ENCODE measurements around the gene SFTA2. TPM values are rescaled to one million over a fixed set of nuclear protein-coding genes. Genes with fewer than 3 reads are reported as not detected.

SFTA2 gene
- total and polyA plus RNA-seq, 10 donors, result 0.08 to 2.6 (median 0.47) TPM; not detected in 7

GRCh38 chr6:30942338-30943060 is 10.5 kb upstream of the SFTA2 start:
- 17 to 24% (median 18%) methylated on average over 14 to 15 of the region's 15 CpGs for WGBS, 5 donors
- Histone ChIP-seq H3K27me3 (replicated peaks in 1 of 7) (peaks cover 0 to 67% (median 6%) of the 10 kb centered on the region in 7 donors), H3K36me3 (no peaks in the 10 kb centered on the region), H3K27ac (no peak overlapping the region), H3K9me3 (no peaks in the 10 kb centered on the region), H3K4me1 (no peaks in the 10 kb centered on the region), H3K4me3 (no peak overlapping the region)
- TF ChIP-seq CTCF (IDR thresholded peaks at IDR 0.05 in 8 of 11, conservative IDR thresholded peaks at IDR 0.05 in 3 of 11) (peak in 4 of 11 experiments; percentile 11 to 39 (median 27)), POLR2AphosphoS5 (IDR thresholded peaks at IDR 0.05) (no peak)
- intact Hi-C loops (cut with DNase I; ENCODE audit: low total_unique reads), result no loop called here
- DNase-seq, result no peak

- H3K4me1 ChIP-seq, result no peaks in the 10 kb centered on the region
- peaks cover 0 to 67% (median 6%) of the 10 kb centered on the region in 7 donors for H3K27me3 ChIP-seq (replicated peaks in 1 of 7)
- 67 to 79% (median 71%) methylated on average over 15 to 16 of the region's 16 CpGs for WGBS, 5 donors
- intact Hi-C loops (cut with DNase I; ENCODE audit: low total_unique reads), result no loop called here
- H3K27ac ChIP-seq, result no peak within 1 kb of the TSS
- H3K9me3 ChIP-seq, result no peaks in the 10 kb centered on the region
- no peak for TF ChIP-seq POLR2AphosphoS5 (IDR thresholded peaks at IDR 0.05)
- TF ChIP-seq CTCF (IDR thresholded peaks at IDR 0.05 in 8 of 11, conservative IDR thresholded peaks at IDR 0.05 in 3 of 11), result no peak
- TF ChIP-seq POLR2A (IDR thresholded peaks at IDR 0.05), result no peak
- no peak for DNase-seq
- H3K36me3 ChIP-seq, result no peaks in the 10 kb centered on the region
- H3K4me3 ChIP-seq, result no peak within 1 kb of the TSS
Observed at GRCh38 chr6:30940361-30940986, 8.5 kb upstream of the SFTA2 start, which contains the start of gene MUCL3. TSS of gene MUCL3 (plus strand) at chr6:30940973. CDS start at chr6:30941000, 27 bp downstream.

GRCh38 chr6:30939473-30939872 is 7.5 kb upstream of the SFTA2 start:
- Histone ChIP-seq H3K4me3 (no peak overlapping the region), H3K4me1 (no peaks in the 10 kb centered on the region), H3K36me3 (no peaks in the 10 kb centered on the region), H3K9me3 (no peaks in the 10 kb centered on the region), H3K27ac (no peak overlapping the region), H3K27me3 (replicated peaks in 1 of 7) (peaks cover 0 to 66% (median 6%) of the 10 kb centered on the region in 7 donors)
- intact Hi-C loops (cut with DNase I; ENCODE audit: low total_unique reads), result no loop called here
- WGBS, 5 donors, result 71 to 77% (median 75%) methylated on average over 3 of the region's 3 CpGs
- TF ChIP-seq CTCF (IDR thresholded peaks at IDR 0.05 in 8 of 11, conservative IDR thresholded peaks at IDR 0.05 in 3 of 11) (no peak), POLR2AphosphoS5 (IDR thresholded peaks at IDR 0.05) (no peak), POLR2A (IDR thresholded peaks at IDR 0.05) (no peak)
- DNase-seq, result no peak

GRCh38 chr6:30938730-30939129 is 6.8 kb upstream of the SFTA2 start:
- Histone ChIP-seq H3K27ac (no peak overlapping the region), H3K27me3 (replicated peaks in 1 of 7) (peaks cover 0 to 58% (median 6%) of the 10 kb centered on the region in 7 donors)
- 51 to 71% (median 64%) methylated on average over 4 of the region's 4 CpGs for WGBS, 5 donors

More at GRCh38 chr6:30938730-30939129, 6.8 kb upstream of the SFTA2 start:
- Histone ChIP-seq H3K36me3 (no peaks in the 10 kb centered on the region), H3K4me1 (no peaks in the 10 kb centered on the region), H3K9me3 (no peaks in the 10 kb centered on the region), H3K4me3 (no peak overlapping the region)
- no peak for DNase-seq
- TF ChIP-seq CTCF (IDR thresholded peaks at IDR 0.05 in 8 of 11, conservative IDR thresholded peaks at IDR 0.05 in 3 of 11) (no peak), POLR2AphosphoS5 (IDR thresholded peaks at IDR 0.05) (no peak), POLR2A (IDR thresholded peaks at IDR 0.05) (no peak)
- intact Hi-C loops (cut with DNase I; ENCODE audit: low total_unique reads), result no loop called here

All from spleen (tissue), 11 donors.